Measurements from ENCODE around the gene UBA5. TPM values are rescaled to one million over a fixed set of nuclear protein-coding genes. Genes with fewer than 3 reads are reported as not detected.

The UBA5 gene
- total and polyA plus RNA-seq, 2 of the 13 experiments (the other 11 are each of a cell fraction or from before 2014, with no cell fraction given): 30.2 to 46.8 TPM

DNA sequence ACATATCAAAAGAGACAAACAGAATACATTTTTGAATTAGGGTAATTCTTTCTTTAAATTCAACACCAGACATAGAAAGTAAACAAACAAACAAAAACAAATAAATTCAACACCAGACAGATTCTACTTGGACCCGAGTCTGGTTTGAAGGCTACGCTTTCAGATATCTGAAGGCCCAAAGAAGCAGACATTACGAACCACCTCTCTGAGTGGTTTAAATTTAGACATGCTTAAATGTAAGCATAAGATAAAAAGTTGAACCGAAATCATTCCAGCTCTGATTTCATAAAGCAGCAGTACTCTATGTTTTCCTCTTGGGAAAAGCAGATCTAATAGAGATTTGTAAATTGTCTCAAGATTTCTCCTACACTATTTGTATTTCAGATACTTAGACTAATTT, 29.9 kb downstream of the UBA5 start:
- no peak for ATAC-seq
- Histone ChIP-seq H3K4me2 (ENCODE audit: low read depth, low read length) (no peak overlapping the region), H3K4me1 (ENCODE audit: insufficient read depth, low read length) (no peaks in the 10 kb centered on the region), H3K4me3 (replicated peaks in 1 of 3; ENCODE audit: insufficient read depth in 1 of 3, low read depth in 2 of 3, low read length in 3 of 3) (no peak overlapping the region), H3K9ac (ENCODE audit: insufficient read depth, low read depth, low read length) (no peak overlapping the region), H4K20me1 (ENCODE audit: insufficient read depth, low read length) (no peaks in the 10 kb centered on the region), H2AFZ (ENCODE audit: low read length) (no peak overlapping the region), H3K79me2 (ENCODE audit: insufficient read depth, low read length) (no peaks in the 10 kb centered on the region), H3K9me3 (ENCODE audit: low read length) (no peaks in the 10 kb centered on the region), H3K27me3 (ENCODE audit: control insufficient read depth in 1 of 2, insufficient read depth in 2 of 2, low read length in 2 of 2) (no peaks in the 10 kb centered on the region), H3K36me3 (replicated peaks in 1 of 2; ENCODE audit: control insufficient read depth in 1 of 2, insufficient read depth in 2 of 2, low read length in 2 of 2) (peaks cover 22 to 59% of the 10 kb centered on the region in 2 experiments), H3K27ac (ENCODE audit: extremely low read length, insufficient read depth, low read length) (no peak overlapping the region)
- FAIRE-seq: no peak
- no peak for DNase-seq (ENCODE audit: low spot score)
- in situ Hi-C loops (cut with HindIII; ENCODE audit: extremely low pct_ligation_motif_present, low pct_unique_long_range_greater_than_20kb) (no loop called here), intact Hi-C loops (cut with micrococcal nuclease; ENCODE audit: unreplicated experiment) (no loop called here)
- ChIA-PET POLR2A (no interaction called here), CTCF (ENCODE audit: low intra/inter-chr PET ratio, low total read pairs) (no interaction called here)
- 85% methylated on average over 4 of the region's 4 CpGs for WGBS (ENCODE audit: low lambda C conversion rate)
- no peak for TF ChIP-seq SIX4 (CRISPR knock-in tag; IDR thresholded peaks at IDR 0.05)
- TF ChIP-seq MIER3 (CRISPR knock-in tag; IDR thresholded peaks at IDR 0.05; ENCODE audit: borderline replicate concordance): no peak
- TF ChIP-seq, protein P1, sequence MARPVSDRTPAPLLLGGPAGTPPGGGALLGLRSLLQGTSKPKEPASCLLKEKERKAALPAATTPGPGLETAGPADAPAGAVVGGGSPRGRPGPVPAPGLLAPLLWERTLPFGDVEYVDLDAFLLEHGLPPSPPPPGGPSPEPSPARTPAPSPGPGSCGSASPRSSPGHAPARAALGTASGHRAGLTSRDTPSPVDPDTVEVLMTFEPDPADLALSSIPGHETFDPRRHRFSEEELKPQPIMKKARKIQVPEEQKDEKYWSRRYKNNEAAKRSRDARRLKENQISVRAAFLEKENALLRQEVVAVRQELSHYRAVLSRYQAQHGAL (CRISPR knock-in tag; IDR thresholded peaks at IDR 0.05; ENCODE audit: not compliant biosample characterization): no peak
- TF ChIP-seq HOXA3 (CRISPR knock-in tag; IDR thresholded peaks at IDR 0.05): no peak
- TF ChIP-seq DR1 (CRISPR knock-in tag; IDR thresholded peaks at IDR 0.05): no peak
- TF ChIP-seq NFYC (CRISPR knock-in tag; IDR thresholded peaks at IDR 0.05): no peak
- TF ChIP-seq, protein P2, sequence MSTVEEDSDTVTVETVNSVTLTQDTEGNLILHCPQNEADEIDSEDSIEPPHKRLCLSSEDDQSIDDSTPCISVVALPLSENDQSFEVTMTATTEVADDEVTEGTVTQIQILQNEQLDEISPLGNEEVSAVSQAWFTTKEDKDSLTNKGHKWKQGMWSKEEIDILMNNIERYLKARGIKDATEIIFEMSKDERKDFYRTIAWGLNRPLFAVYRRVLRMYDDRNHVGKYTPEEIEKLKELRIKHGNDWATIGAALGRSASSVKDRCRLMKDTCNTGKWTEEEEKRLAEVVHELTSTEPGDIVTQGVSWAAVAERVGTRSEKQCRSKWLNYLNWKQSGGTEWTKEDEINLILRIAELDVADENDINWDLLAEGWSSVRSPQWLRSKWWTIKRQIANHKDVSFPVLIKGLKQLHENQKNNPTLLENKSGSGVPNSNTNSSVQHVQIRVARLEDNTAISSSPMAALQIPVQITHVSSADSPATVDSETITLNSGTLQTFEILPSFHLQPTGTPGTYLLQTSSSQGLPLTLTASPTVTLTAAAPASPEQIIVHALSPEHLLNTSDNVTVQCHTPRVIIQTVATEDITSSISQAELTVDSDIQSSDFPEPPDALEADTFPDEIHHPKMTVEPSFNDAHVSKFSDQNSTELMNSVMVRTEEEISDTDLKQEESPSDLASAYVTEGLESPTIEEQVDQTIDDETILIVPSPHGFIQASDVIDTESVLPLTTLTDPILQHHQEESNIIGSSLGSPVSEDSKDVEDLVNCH (CRISPR knock-in tag; IDR thresholded peaks at IDR 0.05): no peak
- no peak for TF ChIP-seq ZNF329 (CRISPR knock-in tag; IDR thresholded peaks at IDR 0.05; ENCODE audit: low read depth)
- TF ChIP-seq, protein P3, sequence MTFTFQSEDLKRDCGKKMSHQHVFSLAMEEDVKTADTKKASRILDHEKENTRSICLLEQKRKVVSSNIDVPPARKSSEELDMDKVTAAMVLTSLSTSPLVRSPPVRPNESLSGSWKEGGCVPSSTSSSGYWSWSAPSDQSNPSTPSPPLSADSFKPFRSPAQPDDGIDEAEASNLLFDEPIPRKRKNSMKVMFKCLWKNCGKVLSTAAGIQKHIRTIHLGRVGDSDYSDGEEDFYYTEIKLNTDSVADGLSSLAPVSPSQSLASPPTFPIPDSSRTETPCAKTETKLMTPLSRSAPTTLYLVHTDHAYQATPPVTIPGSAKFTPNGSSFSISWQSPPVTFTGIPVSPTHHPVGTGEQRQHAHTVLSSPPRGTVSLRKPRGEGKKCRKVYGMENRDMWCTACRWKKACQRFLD (CRISPR knock-in tag; IDR thresholded peaks at IDR 0.05; ENCODE audit: borderline replicate concordance): no peak
- no TSS peak for BruUV-seq (replicated peaks)

Measured in HepG2 (cell line).